Stimulated activated CD8-positive, alpha-beta memory T cell treated with anti-CD3 and anti-CD28 coated beads, Interleukin-15, amount 100 ng/mL, for 48 hours (primary cell): ENCODE results near the gene TOR3A.
"Not testable (repeated sequence)": the region's sequence is repeated elsewhere in the genome, so short reads cannot be mapped to it uniquely, and the experiment has no call there.

Experiments
- DNase-seq, 2 donors: peaks; one replicate each; pipeline ENCODE4 v3.0.0-alpha.2; 2020; ENCODE audit warnings: low read depth in 2 of 2

TOR3A gene

GRCh38 chr1:179081687-179082332, at the start of gene TOR3A:
Gene TOR3A, plus strand, starts transcription at chr1:179082070. Its CDS starts 59 bp downstream, at chr1:179082129.
- DNase-seq, result peak; percentile 79 to 83

- no peak for DNase-seq
These were observed 47.1 kb upstream of the TOR3A start for GRCh38 chr1:179034720-179035119.

GRCh38 chr1:179036844-179037465, 44.9 kb upstream of the TOR3A start:
- no peak for DNase-seq

GRCh38 chr1:179038528-179039281, 43.2 kb upstream of the TOR3A start:
- DNase-seq, result no peak

- not testable (repeated sequence) for DNase-seq
These were observed 42.2 kb upstream of the TOR3A start for GRCh38 chr1:179039502-179040174.

GRCh38 chr1:179040175-179040551, 41.7 kb upstream of the TOR3A start:
- not testable (repeated sequence) for DNase-seq

- no peak for DNase-seq
These were observed 39.8 kb upstream of the TOR3A start for GRCh38 chr1:179042087-179042486.

- DNase-seq, result no peak
These were observed 39.2 kb upstream of the TOR3A start for GRCh38 chr1:179042700-179043099.

- no peak for DNase-seq
These were observed 38.6 kb upstream of the TOR3A start for GRCh38 chr1:179043266-179043665.

GRCh38 chr1:179043907-179044306, 38.0 kb upstream of the TOR3A start:
- no peak for DNase-seq

- DNase-seq, result no peak
These were observed 34.8 kb upstream of the TOR3A start for GRCh38 chr1:179046808-179047635.

- DNase-seq, result no peak
These were observed 34.3 kb upstream of the TOR3A start for GRCh38 chr1:179047636-179047997.

GRCh38 chr1:179048339-179049124, 33.3 kb upstream of the TOR3A start:
- DNase-seq, result no peak

- no peak for DNase-seq
These were observed 29.1 kb upstream of the TOR3A start for GRCh38 chr1:179052776-179053175.

GRCh38 chr1:179053486-179053885, 28.4 kb upstream of the TOR3A start:
- DNase-seq, result no peak

- DNase-seq, result no peak
These were observed 25.9 kb upstream of the TOR3A start for GRCh38 chr1:179055937-179056336.

GRCh38 chr1:179058487-179059483, 23.1 kb upstream of the TOR3A start:
- DNase-seq, result no peak

- DNase-seq, result no peak
These were observed 20.2 kb upstream of the TOR3A start for GRCh38 chr1:179061360-179062282.
